HG03342 (cell line): Measurements from ENCODE around the gene TNRC6B.
A peak's percentile ranks its signal among the peaks of the same experiment; 100 is the strongest.
"Not testable (repeated sequence)": the region's sequence is repeated elsewhere in the genome, so short reads cannot be mapped to it uniquely, and the experiment has no call there.

Experiments used
- ATAC-seq: cut with Tn5 transposase; IDR thresholded peaks from one replicate; pipeline ENCODE4 v1.9.1; 2021; ENCODE audit warnings: mild to moderate bottlenecking, moderate library complexity; ENCODE audit not compliant: unreplicated experiment

Gene TNRC6B, protein sequence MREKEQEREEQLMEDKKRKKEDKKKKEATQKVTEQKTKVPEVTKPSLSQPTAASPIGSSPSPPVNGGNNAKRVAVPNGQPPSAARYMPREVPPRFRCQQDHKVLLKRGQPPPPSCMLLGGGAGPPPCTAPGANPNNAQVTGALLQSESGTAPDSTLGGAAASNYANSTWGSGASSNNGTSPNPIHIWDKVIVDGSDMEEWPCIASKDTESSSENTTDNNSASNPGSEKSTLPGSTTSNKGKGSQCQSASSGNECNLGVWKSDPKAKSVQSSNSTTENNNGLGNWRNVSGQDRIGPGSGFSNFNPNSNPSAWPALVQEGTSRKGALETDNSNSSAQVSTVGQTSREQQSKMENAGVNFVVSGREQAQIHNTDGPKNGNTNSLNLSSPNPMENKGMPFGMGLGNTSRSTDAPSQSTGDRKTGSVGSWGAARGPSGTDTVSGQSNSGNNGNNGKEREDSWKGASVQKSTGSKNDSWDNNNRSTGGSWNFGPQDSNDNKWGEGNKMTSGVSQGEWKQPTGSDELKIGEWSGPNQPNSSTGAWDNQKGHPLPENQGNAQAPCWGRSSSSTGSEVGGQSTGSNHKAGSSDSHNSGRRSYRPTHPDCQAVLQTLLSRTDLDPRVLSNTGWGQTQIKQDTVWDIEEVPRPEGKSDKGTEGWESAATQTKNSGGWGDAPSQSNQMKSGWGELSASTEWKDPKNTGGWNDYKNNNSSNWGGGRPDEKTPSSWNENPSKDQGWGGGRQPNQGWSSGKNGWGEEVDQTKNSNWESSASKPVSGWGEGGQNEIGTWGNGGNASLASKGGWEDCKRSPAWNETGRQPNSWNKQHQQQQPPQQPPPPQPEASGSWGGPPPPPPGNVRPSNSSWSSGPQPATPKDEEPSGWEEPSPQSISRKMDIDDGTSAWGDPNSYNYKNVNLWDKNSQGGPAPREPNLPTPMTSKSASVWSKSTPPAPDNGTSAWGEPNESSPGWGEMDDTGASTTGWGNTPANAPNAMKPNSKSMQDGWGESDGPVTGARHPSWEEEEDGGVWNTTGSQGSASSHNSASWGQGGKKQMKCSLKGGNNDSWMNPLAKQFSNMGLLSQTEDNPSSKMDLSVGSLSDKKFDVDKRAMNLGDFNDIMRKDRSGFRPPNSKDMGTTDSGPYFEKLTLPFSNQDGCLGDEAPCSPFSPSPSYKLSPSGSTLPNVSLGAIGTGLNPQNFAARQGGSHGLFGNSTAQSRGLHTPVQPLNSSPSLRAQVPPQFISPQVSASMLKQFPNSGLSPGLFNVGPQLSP (N-terminal part only)

GRCh38 chr22:40177738-40178416 is at the start of gene TNRC6B:
Gene TNRC6B, plus strand, starts transcription at chr22:40177925. Its CDS starts 211 bp downstream, at chr22:40178136.
- peak; percentile 79 for ATAC-seq

- no peak for ATAC-seq
Observed at GRCh38 chr22:40128989-40129388, 48.7 kb upstream of the TNRC6B start.

DNA sequence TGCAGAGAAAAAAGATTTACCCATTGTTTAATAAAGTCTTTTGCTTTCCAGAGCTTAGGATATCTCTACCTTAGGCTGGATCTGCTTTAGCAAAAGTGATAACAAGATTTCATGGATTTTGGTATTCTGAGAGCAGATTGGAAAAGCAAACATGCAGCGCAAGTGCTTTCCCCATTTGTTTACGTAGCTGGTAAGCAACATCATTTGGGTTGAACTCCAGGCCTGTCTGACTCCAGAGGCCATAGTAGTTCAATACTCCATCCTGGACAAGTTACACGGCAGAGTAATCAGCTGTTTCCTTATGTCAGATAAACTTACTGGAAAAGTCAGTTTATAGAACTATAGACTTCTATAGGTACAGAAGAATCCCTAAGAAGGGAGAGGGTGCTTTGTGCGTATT is 40.6 kb upstream of the TNRC6B start:
- ATAC-seq = no peak

- no peak for ATAC-seq
Observed at GRCh38 chr22:40138866-40139265, 38.9 kb upstream of the TNRC6B start.

- ATAC-seq = no peak
Observed at GRCh38 chr22:40147388-40148176, 30.1 kb upstream of the TNRC6B start.

DNA sequence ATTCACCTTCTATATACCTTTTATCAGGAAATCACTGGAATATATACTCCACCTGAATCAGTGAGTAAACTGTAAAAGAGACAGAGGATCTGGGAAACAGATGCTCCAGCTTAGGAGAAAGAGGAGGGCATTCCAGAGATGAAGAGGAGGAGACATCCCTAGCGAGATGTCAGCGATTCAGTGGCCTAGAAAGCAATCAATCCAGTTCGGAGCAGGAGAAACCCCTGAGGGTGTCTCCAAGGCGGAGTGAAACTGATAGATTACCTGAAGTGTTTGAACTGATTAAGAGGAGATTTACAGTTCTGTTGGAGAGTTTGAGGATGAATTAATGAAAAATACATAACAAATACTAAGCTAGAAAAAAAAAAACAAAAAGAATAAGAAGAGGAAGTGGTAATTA is 24.5 kb upstream of the TNRC6B start:
- ATAC-seq = no peak

DNA sequence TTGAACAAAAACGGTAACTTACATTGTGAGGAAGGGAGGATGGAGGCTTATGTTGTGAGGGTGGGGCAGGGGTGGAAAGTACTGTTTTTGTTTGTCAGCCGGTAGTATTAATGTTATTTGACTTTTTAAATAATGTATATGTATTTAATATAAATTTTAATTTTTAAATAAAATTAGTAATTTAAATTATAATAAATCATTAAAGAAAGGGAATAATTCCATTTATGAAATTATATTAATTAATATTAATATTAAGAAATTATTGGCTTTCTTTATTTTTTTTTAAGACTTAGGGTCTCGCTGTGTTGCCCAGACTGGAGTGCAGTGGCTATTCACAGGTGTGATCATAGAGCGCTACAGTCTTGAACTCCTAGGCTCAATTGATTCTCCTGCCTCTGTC is 24.0 kb upstream of the TNRC6B start:
- ATAC-seq = no peak

DNA sequence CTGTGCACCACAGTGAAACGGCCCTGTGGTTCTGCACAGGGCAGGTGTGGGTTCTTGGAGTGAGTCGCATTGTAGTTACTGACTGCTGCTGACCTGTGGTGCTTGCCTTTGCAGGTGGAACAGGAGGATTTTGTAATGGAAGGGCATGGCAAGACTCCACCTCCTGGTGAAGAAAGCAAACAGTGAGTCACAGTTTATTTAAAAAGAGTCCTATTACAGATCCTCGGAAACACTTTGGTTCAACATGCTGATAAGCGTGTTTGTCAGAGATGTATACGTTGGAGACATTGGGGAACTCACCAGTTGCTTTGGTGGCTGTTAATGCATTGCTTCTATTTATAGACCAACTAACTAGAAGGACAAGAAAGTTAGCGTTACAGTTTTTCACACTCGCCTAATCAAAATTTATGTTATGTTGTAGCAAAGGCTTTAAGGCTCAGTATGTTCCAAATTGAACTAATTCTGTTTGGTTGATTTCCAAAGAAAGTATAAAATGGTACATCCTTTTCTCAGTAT is 21.7 kb upstream of the TNRC6B start:
- ATAC-seq = no peak

- not testable (repeated sequence) for ATAC-seq
Observed at GRCh38 chr22:40156682-40157081, 21.0 kb upstream of the TNRC6B start.

DNA sequence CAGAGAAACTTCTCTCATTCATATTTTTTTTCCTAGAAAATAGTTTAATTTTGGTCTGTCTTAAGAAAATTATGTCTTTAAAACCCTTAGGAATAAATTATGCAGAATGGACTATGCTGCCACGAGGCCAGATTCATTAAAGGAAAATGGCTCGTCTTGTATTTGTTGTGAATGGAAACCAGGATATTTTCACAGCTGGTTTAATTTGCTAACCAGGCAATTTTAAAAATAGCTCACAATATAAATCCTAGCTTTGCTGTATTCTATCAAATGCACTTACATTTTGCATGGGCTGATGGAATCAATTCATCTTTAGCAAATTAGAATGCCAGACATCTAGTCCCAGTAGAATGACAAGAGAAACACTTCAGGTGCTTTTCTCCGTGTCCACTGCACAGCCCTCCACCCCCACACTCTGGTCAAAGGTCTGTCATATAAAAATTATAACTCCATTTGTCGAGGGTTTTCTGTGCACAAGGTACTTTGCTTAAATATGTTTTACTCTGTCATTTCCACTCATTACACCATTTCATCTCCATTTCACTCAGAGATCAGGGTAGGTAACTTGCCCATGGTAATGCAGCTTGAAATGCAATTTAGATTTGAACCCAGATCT is 20.3 kb upstream of the TNRC6B start:
- ATAC-seq = no peak

DNA sequence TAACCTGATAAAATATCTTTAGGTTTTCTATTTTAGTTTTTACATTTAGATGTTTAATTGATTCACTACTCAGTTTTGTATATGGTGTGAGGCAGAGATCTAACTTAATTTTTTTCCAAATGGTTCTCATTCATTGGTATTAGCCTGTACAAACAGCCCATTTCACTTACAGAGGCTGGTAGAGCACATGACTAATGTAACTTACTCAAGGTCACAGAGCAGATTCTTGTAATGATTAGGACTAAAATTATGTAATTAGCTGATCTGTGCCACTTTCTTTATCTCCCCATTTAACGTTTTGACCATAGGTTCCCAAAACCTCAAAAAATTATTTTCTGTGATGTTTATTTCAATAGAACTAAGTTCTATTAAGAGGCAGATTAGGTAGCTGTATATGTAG is 16.5 kb upstream of the TNRC6B start:
- no peak for ATAC-seq

- ATAC-seq = not testable (repeated sequence)
Observed at GRCh38 chr22:40165537-40165936, 12.2 kb upstream of the TNRC6B start.

DNA sequence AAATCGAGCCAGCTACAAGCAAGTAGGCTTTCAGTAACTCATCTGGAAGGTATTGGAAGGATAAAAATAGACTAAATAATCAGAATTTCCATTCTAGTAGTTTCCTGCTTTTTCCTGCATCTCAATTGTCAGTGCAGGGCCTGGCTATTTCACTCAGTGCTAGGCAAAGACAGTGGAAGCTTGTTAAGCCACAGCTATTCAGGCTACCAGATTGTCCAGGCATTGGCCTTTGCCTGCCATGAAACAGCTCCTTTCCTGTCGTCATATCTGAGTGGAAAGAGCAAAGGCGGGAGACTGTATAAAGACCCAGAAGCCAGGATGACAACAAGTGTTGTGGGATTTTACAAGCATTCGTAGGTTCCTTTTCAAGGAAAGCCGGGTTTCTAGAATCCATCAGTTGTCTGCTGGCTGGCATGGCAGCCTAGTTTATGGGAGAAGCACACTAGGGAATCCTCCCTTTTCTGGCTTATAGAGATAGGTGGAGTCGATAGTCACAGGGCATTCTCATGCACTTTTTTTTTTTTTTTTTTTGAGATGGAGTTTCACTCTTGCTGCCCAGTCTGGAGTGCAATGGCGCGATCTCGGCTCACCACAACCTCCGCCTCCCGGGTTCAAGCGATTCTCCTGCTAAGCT is 2.0 kb upstream of the TNRC6B start:
- no peak for ATAC-seq

DNA sequence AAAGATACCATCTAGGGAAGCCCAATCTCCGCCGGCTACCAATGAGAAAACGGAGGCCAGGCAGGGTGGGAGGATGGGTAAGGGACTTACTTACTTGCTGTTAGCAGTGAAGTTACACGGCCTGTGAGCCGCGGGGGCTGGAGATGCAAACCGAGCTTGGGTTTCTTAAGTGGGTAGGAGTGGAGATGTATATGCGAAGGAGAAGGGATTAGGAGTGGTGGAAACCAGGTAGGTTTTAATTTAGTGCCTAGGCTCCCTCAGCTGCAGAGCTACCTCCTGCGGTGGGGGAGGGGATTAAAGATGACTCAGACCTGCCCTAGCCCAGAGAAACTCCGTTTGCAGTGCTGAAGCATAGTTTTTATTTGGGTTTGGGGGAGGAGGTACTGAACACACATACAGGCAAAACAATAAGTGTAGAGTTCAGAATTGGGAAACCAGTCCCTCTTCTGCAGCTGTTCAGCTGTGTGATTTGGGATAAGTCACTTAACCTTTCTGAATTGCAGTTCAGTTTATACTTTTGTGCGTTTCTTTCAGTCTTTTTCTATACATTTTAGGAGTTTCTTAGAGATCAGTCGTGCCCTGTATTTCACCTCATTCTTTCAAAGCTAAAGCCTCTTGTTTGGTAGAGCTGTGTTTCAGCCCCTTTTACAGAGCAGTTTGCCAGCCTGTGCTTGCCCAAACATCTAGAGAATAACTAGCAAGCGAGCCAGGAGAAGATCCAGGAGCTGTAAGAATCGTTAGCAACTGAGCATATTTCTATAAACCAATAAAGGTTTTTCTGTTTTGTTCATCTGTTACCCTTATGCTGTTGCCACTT is 596 bp upstream of the TNRC6B start:
- ATAC-seq = no peak

GRCh38 chr22:40178417-40179409 is 988 bp downstream of the TNRC6B start:
- ATAC-seq = no peak

DNA sequence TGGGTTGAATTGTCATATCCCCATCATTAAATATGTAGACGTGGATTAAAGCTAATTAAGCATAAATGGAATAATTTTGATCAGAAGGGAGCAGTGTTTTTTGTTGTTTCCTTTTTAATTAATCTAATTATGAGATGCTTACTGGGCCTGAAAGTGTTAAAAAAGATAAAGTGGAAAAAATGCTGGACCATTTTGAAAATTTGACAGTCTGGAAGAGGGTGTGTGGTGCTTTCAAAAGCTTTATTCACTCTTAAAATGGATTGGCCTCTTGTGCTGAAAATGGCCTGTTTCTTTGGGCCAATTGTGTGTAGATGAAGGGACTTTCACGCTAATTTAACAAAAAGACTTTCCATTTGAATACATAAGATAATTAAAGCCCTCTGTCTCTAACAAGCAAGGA is 1.8 kb downstream of the TNRC6B start:
- no peak for ATAC-seq

- ATAC-seq = no peak
Observed at GRCh38 chr22:40180403-40180802, 2.7 kb downstream of the TNRC6B start.
